GM12872 (cell line): ENCODE measurements around the gene PPM1J.

Experiments used
- CTCF ChIP-seq: IDR thresholded peaks from 3 replicates; pipeline ENCODE4 v1.5.1; 2011; ENCODE audit warnings: low read depth, mild to moderate bottlenecking, low read length, moderate library complexity; ENCODE audit not compliant: insufficient read depth

PPM1J gene

GRCh38 chr1:112715264-112716053, at the start of gene PPM1J:
Gene PPM1J, minus strand, starts transcription at chr1:112715332. Its CDS starts 31 bp downstream, at chr1:112715301.
- no peak for TF ChIP-seq CTCF

GRCh38 chr1:112762541-112763500, 47.7 kb upstream of the PPM1J start:
- no peak for TF ChIP-seq CTCF

- TF ChIP-seq CTCF, result no peak
Observed at GRCh38 chr1:112761714-112762480, 46.8 kb upstream of the PPM1J start.

GRCh38 chr1:112759228-112759627, 44.1 kb upstream of the PPM1J start:
- no peak for TF ChIP-seq CTCF

- no peak for TF ChIP-seq CTCF
Observed at GRCh38 chr1:112754116-112754628, 39.0 kb upstream of the PPM1J start.

- TF ChIP-seq CTCF, result no peak
Observed at GRCh38 chr1:112748396-112748795, 33.3 kb upstream of the PPM1J start.
